K562 (cell line): ENCODE data around the gene PITPNC1. TPM values are rescaled to one million over a fixed set of nuclear protein-coding genes. Genes with fewer than 3 reads are reported as not detected.

Experiments
- ATAC-seq: fragments of 200-7000 bp; cut with Tn5 transposase; 3 replicates; pipeline ENCODE4 v1.9.1; 2020; ENCODE audit warnings: moderate library complexity
- BruUV-seq: library from RNA; stranded (reverse); fragments of 400-500 nt; replicated peaks from 2 replicates; lab custom pipeline; 2021; lab: Mats Ljungman, UMichigan
- CTCF ChIA-PET: fragments of 300-600 bp; formaldehyde crosslinking; extraction: SDS; loops from one replicate; lab custom pipeline; 2021; ENCODE audit warnings: low intra/inter-chr PET ratio; lab: Yijun Ruan, JAX
- POLR2A ChIA-PET: fragments of 300-600, 350-650 bp; sonication (Branson Sonifier 250); formaldehyde crosslinking; extraction: SDS; loops from one replicate; lab custom pipeline; 2021; ENCODE audit warnings: antibody characterized with exemption, inconsistent platforms; lab: Yijun Ruan, JAX
- DNase-seq, 4 experiments: peaks; one replicate each; pipeline versions ENCODE4 v3.0.0 to v3.0.0-alpha.2; 2011 to 2018; ENCODE audit warnings: low spot score in 3 of 4, mixed read lengths in 3 of 4; ENCODE audit errors: extremely low read depth in 1 of 4
- FAIRE-seq: peaks from 2 replicates; lab custom pipeline; 2011; peaks lifted over from hg19 to GRCh38; lab: Jason Lieb, UNC
- H2AFZ ChIP-seq: 2 replicates; pipeline ENCODE4 v1.6.0; 2011; ENCODE audit warnings: low read depth, low read length, control low read depth, inconsistent platforms
- H3K27ac ChIP-seq: fragments of 200-600 bp; 3 replicates; pipeline ENCODE4 v1.8.0; 2011; ENCODE audit warnings: low read depth, mild to moderate bottlenecking, control low read depth, inconsistent platforms, low read length, moderate library complexity, mixed read lengths; ENCODE audit errors: extremely low read depth
- H3K27me3 ChIP-seq, 2 experiments: fragments of 300-600 bp in 1 of 2; 2 replicates in 1 of 2; 3 replicates in 1 of 2; pipeline versions ENCODE4 v1.6.0 to v1.8.0; 2011; ENCODE audit warnings: inconsistent platforms in 2 of 2, low read length in 2 of 2, mild to moderate bottlenecking in 1 of 2, mixed read lengths in 1 of 2, moderate library complexity in 1 of 2; ENCODE audit not compliant: control insufficient read depth in 2 of 2, insufficient read depth in 2 of 2
- H3K36me3 ChIP-seq: fragments of 300-600 bp; 3 replicates; pipeline ENCODE4 v1.8.0; 2011; ENCODE audit warnings: mild to moderate bottlenecking, low read length, inconsistent platforms; ENCODE audit not compliant: control insufficient read depth, insufficient read depth
- H3K4me1 ChIP-seq, 2 experiments: fragments of 200-600 bp in 1 of 2; replicated peaks in 1 of 2; 2 replicates in 1 of 2; 3 replicates in 1 of 2; pipeline versions ENCODE4 v1.5.1 to v1.8.0; 2011; ENCODE audit warnings: inconsistent platforms in 2 of 2, low read length in 2 of 2, mild to moderate bottlenecking in 1 of 2, mixed read lengths in 1 of 2, moderate library complexity in 1 of 2; ENCODE audit not compliant: control insufficient read depth in 2 of 2, insufficient read depth in 2 of 2
- H3K4me2 ChIP-seq: 2 replicates; pipeline ENCODE4 v1.6.1; 2011; ENCODE audit warnings: low read length, control low read depth, inconsistent platforms, mixed read lengths; ENCODE audit not compliant: insufficient read depth
- H3K4me3 ChIP-seq: fragments of 200-600 bp; sonication (generic), shearing (Covaris generic); 2 replicates; pipeline ENCODE4 v1.5.1; 2016; ENCODE audit warnings: control low read depth, inconsistent platforms
- H3K79me2 ChIP-seq: fragments of 200-600 bp; 3 replicates; pipeline ENCODE4 v1.8.0; 2011; ENCODE audit warnings: low read length, inconsistent platforms; ENCODE audit not compliant: control insufficient read depth, insufficient read depth
- H3K9ac ChIP-seq, 2 experiments: 2 replicates each; pipeline versions ENCODE4 v1.6.0 to v1.6.1; 2011; ENCODE audit warnings: low read depth in 2 of 2, low read length in 2 of 2, control low read depth in 1 of 2, inconsistent platforms in 1 of 2, mild to moderate bottlenecking in 1 of 2, mixed read lengths in 1 of 2; ENCODE audit not compliant: insufficient read depth in 1 of 2
- H3K9me1 ChIP-seq: one replicate; pipeline ENCODE4 v1.6.0; 2011; ENCODE audit warnings: inconsistent platforms, mild to moderate bottlenecking, low read length, moderate library complexity; ENCODE audit not compliant: control insufficient read depth, insufficient read depth
- H3K9me3 ChIP-seq: replicated peaks from 2 replicates; pipeline ENCODE4 v1.5.1; 2011; ENCODE audit warnings: low read depth, low read length, inconsistent platforms; ENCODE audit not compliant: control insufficient read depth, insufficient read depth
- H4K20me1 ChIP-seq: replicated peaks from 2 replicates; pipeline ENCODE4 v1.6.1; 2011; ENCODE audit warnings: low read length, inconsistent platforms, mixed read lengths; ENCODE audit not compliant: control insufficient read depth, insufficient read depth
- BDP1 ChIP-seq: IDR thresholded peaks from 3 replicates; pipeline ENCODE4 v1.6.1; 2011; ENCODE audit not compliant: insufficient read length, insufficient read depth
- ETS2 ChIP-seq: IDR thresholded peaks from 2 replicates; pipeline ENCODE4 v1.6.1; 2016; ENCODE audit warnings: borderline replicate concordance, missing genetic modification characterization, mild to moderate bottlenecking, moderate library complexity, missing compliant biosample characterization; ENCODE audit not compliant: poor library complexity, severe bottlenecking
- MYC ChIP-seq, 2 experiments: fragments of 250-450 bp in 1 of 2; sonication (Bioruptor Pico) in 1 of 2; IDR thresholded peaks; 2 replicates each; pipeline versions ENCODE4 v1.5.1 to v1.6.1; 2012 to 2021; ENCODE audit warnings: low read depth in 2 of 2, borderline replicate concordance in 1 of 2, improper control_type of control experiment in 1 of 2, low read length in 1 of 2, mild to moderate bottlenecking in 1 of 2, moderate library complexity in 1 of 2
- NFYB ChIP-seq: IDR thresholded peaks from 2 replicates; pipeline ENCODE4 v1.6.1; 2011; ENCODE audit warnings: mild to moderate bottlenecking, moderate library complexity; ENCODE audit not compliant: insufficient read length; ENCODE audit errors: extremely low read depth
- RBM17 ChIP-seq: fragments of 200-400 bp; formaldehyde crosslinking; IDR thresholded peaks from 2 replicates; pipeline ENCODE4 v1.6.1; 2017; ENCODE audit warnings: low read depth, mild to moderate bottlenecking, low read length, borderline replicate concordance
- SLC30A9 ChIP-seq: fragments of 250-450 bp; sonication (Bioruptor Pico); IDR thresholded peaks from 2 replicates; pipeline ENCODE4 v1.8.0; 2022; ENCODE audit warnings: mild to moderate bottlenecking, moderate library complexity
- ZBTB8A ChIP-seq: fragments of 450-650 bp; IDR thresholded peaks from 2 replicates; pipeline ENCODE4 v1.6.1; 2018; ENCODE audit warnings: mild to moderate bottlenecking, moderate library complexity; ENCODE audit not compliant: partially characterized antibody
- ZFX ChIP-seq: sonication (generic); formaldehyde crosslinking; IDR thresholded peaks from 2 replicates; pipeline ENCODE4 v1.8.0; 2022; ENCODE audit warnings: mild to moderate bottlenecking, missing genetic modification reagents, moderate library complexity
- ZNF766 ChIP-seq: fragments of 200-800 bp; sonication (Bioruptor generic); conservative IDR thresholded peaks from 2 replicates; pipeline ENCODE4 v1.6.1; 2016; ENCODE audit warnings: missing genetic modification characterization, missing compliant biosample characterization
- ZNF830 ChIP-seq: fragments of 250-450 bp; sonication (Bioruptor Pico); IDR thresholded peaks from 2 replicates; pipeline ENCODE4 v1.5.0; 2021; ENCODE audit warnings: mild to moderate bottlenecking
- WGBS: fragments of 100-300 bp; shearing (Covaris generic); methylation state at CpG from one replicate; pipeline ENCODE4 v1.1.6; 2016; ENCODE audit warnings: low coverage, mixed read lengths; ENCODE audit not compliant: insufficient coverage; ENCODE audit errors: missing lambda C conversion rate; 5-methylcytosine and 5-hydroxymethylcytosine counted together
- in situ Hi-C: fragments of 300-500 bp; cut with MboI; formaldehyde crosslinking; loops from 4 replicates; pipeline ENCODE4 v1.15.0; 2018; ENCODE audit warnings: inconsistent platforms, mixed read lengths
- intact Hi-C: fragments of 100-400 bp; cut with micrococcal nuclease; formaldehyde crosslinking; loops from 2 replicates; pipeline ENCODE4 v1.14.2; 2022
- polyA plus RNA-seq, 8 experiments: library from polyadenylated mRNA; depleted of rRNA in 4 of 8; stranded (reverse) in 5 of 8; unstranded in 3 of 8; fragments of >200 nt; fragmentation: Nextera tagmentation in 2 of 8; fragmentation: Illumina TruSeq in 1 of 8; extraction: Ambion mirVana in 2 of 8; extraction: Trizol in 1 of 8; gene quantifications; 2 replicates each; pipeline versions ENCODE4 v1.2.1 to v1.2.3, GENCODE V29; 2011 to 2014; ENCODE audit warnings: inconsistent platforms in 1 of 8, missing spikeins in 1 of 8
- total RNA-seq, 7 experiments: library from RNA; depleted of rRNA in 6 of 7; stranded (reverse); fragments of >200 nt in 6 of 7; fragmentation: Illumina TruSeq in 2 of 7; extraction: Trizol in 2 of 7; gene quantifications; 2 replicates each; pipeline versions ENCODE4 v1.2.1 to v1.2.3, GENCODE V29; 2011 to 2021; ENCODE audit warnings: low replicate concordance in 1 of 7
- TF ChIP-seq, protein P1 (sequence below): fragments of 450-650 bp; formaldehyde crosslinking; IDR thresholded peaks from 2 replicates; pipeline ENCODE4 v1.4.0; 2020; ENCODE audit warnings: mild to moderate bottlenecking, moderate library complexity

Gene PITPNC1
- total and polyA plus RNA-seq, 9 of the 15 experiments (the other 6 are each of a cell fraction or from before 2014, with no cell fraction given): 0.11 to 1.1 (median 0.65) TPM

- WGBS: 7% methylated on average over 7 of the region's 7 CpGs
- ATAC-seq: no peak
- in situ Hi-C loops: no loop called here
- intact Hi-C loops: no loop called here
- BruUV-seq: no TSS peak
- no peaks in the 10 kb centered on the region for H3K9me1 ChIP-seq
- H3K9me3 ChIP-seq: no peaks in the 10 kb centered on the region
- ChIA-PET POLR2A (no interaction called here), CTCF (no interaction called here)
- H4K20me1 ChIP-seq: no peaks in the 10 kb centered on the region
- no peak overlapping the region for H3K4me3 ChIP-seq
- H3K27me3 ChIP-seq: peaks cover 18 to 56% of the 10 kb centered on the region in 2 experiments
- H3K4me1 ChIP-seq: no peaks in the 10 kb centered on the region
- no peaks in the 10 kb centered on the region for H3K36me3 ChIP-seq
- no peaks in the 10 kb centered on the region for H3K79me2 ChIP-seq
- no peak for DNase-seq
- TF ChIP-seq RBM17 (no peak), NFYB (no peak), ZBTB8A (no peak), SLC30A9 (CRISPR knock-in tag) (no peak), ZNF766 (CRISPR knock-in tag) (no peak), MYC (IDR thresholded peaks at IDR 0.05; ENCODE audit: low read depth, low read length) (no peak), MYC (CRISPR knock-in tag; IDR thresholded peaks at IDR 0.05; ENCODE audit: borderline replicate concordance, low read depth) (no peak), ZNF830 (CRISPR knock-in tag) (no peak), ZFX (CRISPR knock-in tag) (no peak), ETS2 (tag) (no peak), BDP1 (no peak)
- TF ChIP-seq, protein P1, sequence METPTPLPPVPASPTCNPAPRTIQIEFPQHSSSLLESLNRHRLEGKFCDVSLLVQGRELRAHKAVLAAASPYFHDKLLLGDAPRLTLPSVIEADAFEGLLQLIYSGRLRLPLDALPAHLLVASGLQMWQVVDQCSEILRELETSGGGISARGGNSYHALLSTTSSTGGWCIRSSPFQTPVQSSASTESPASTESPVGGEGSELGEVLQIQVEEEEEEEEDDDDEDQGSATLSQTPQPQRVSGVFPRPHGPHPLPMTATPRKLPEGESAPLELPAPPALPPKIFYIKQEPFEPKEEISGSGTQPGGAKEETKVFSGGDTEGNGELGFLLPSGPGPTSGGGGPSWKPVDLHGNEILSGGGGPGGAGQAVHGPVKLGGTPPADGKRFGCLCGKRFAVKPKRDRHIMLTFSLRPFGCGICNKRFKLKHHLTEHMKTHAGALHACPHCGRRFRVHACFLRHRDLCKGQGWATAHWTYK: no peak
- H3K27ac ChIP-seq: no peak overlapping the region
- no peak for FAIRE-seq
- H3K4me2 ChIP-seq: no peak overlapping the region
- H3K9ac ChIP-seq: no peak overlapping the region
- H2AFZ ChIP-seq: no peak overlapping the region
Observed at GRCh38 chr17:67485666-67486065, 108.6 kb downstream of the PITPNC1 start.
